HEK293 (cell line): ENCODE measurements around the gene RAP1A.

ENCODE experiments used
- ATF2 ChIP-seq: fragments of 450-650 bp; formaldehyde crosslinking; IDR thresholded peaks from 2 replicates; pipeline ENCODE4 v1.5.1; 2016; ENCODE audit warnings: missing biosample characterization, missing genetic modification characterization, low read depth
- CTCF ChIP-seq: fragments of 450-650 bp; formaldehyde crosslinking; IDR thresholded peaks from 2 replicates; pipeline ENCODE4 v1.5.1; 2016; ENCODE audit warnings: missing biosample characterization, missing genetic modification characterization
- ELK4 ChIP-seq: IDR thresholded peaks from 2 replicates; pipeline ENCODE4 v1.6.1; 2011; ENCODE audit warnings: mild to moderate bottlenecking, low read depth, low read length, borderline replicate concordance
- REST ChIP-seq: fragments of 450-650 bp; formaldehyde crosslinking; IDR thresholded peaks from 2 replicates; pipeline ENCODE4 v1.5.1; 2016; ENCODE audit warnings: missing biosample characterization, missing genetic modification characterization
- ZNF10 ChIP-seq: fragments of 450-650 bp; formaldehyde crosslinking; IDR thresholded peaks from 2 replicates; pipeline ENCODE4 v1.5.1; 2017; ENCODE audit warnings: missing biosample characterization, missing genetic modification characterization
- ZNF423 ChIP-seq: fragments of 450-650 bp; formaldehyde crosslinking; IDR thresholded peaks from 2 replicates; pipeline ENCODE4 v1.5.1; 2016; ENCODE audit warnings: missing biosample characterization, missing genetic modification characterization
- ZNF548 ChIP-seq: fragments of 450-650 bp; formaldehyde crosslinking; IDR thresholded peaks from 2 replicates; pipeline ENCODE4 v1.5.1; 2016; ENCODE audit warnings: missing biosample characterization, missing genetic modification characterization
- ZNF610 ChIP-seq: fragments of 450-650 bp; formaldehyde crosslinking; IDR thresholded peaks from 2 replicates; pipeline ENCODE4 v1.5.1; 2016; ENCODE audit warnings: missing biosample characterization, missing genetic modification characterization, borderline replicate concordance
- ZNF677 ChIP-seq: fragments of 450-650 bp; IDR thresholded peaks from 2 replicates; pipeline ENCODE4 v1.5.0; 2018; ENCODE audit warnings: missing biosample characterization, mild to moderate bottlenecking, missing genetic modification characterization, moderate library complexity
- ZNF76 ChIP-seq: fragments of 450-650 bp; formaldehyde crosslinking; IDR thresholded peaks from 2 replicates; pipeline ENCODE4; 2016; ENCODE audit warnings: low read depth, missing biosample characterization, missing genetic modification characterization, borderline replicate concordance
- ZNF830 ChIP-seq: fragments of 450-650 bp; IDR thresholded peaks from 2 replicates; pipeline ENCODE4 v1.5.0; 2018; ENCODE audit warnings: missing biosample characterization, missing genetic modification characterization, low read depth, mild to moderate bottlenecking, moderate library complexity

GRCh38 chr1:111747282-111747734 is 127.7 kb downstream of the RAP1A start:
- TF ChIP-seq CTCF (tag by site-specific recombination) (peak; percentile 77), ATF2 (tag by site-specific recombination) (no peak), ZNF677 (tag by site-specific recombination) (no peak), ZNF548 (tag by site-specific recombination) (no peak), ZNF830 (tag by site-specific recombination) (no peak), ZNF423 (tag by site-specific recombination) (no peak), REST (tag by site-specific recombination) (no peak), ELK4 (no peak), ZNF76 (tag by site-specific recombination) (no peak), ZNF610 (no peak), ZNF10 (tag by site-specific recombination) (no peak)
